Mucosa of rectum (tissue), 2 donors: Measurements from ENCODE around the gene MYO3B.

ENCODE experiments used
- H3K27ac ChIP-seq, 2 donors: one replicate each; pipeline ENCODE4 v1.7.0; 2013; ENCODE audit warnings: inconsistent platforms in 2 of 2, low read depth in 2 of 2, low read length in 2 of 2
- H3K27me3 ChIP-seq, 2 donors: one replicate each; pipeline ENCODE4 v1.7.0; 2013; ENCODE audit warnings: low read length in 2 of 2; ENCODE audit not compliant: control insufficient read depth in 2 of 2, insufficient read depth in 2 of 2
- H3K36me3 ChIP-seq, 2 donors: one replicate each; pipeline ENCODE4 v1.7.0; 2013; ENCODE audit warnings: low read length in 2 of 2; ENCODE audit not compliant: control insufficient read depth in 2 of 2, insufficient read depth in 2 of 2
- H3K4me1 ChIP-seq, 2 donors: one replicate each; pipeline ENCODE4 v1.7.0; 2013; ENCODE audit warnings: low read length in 2 of 2, mild to moderate bottlenecking in 1 of 2; ENCODE audit not compliant: control insufficient read depth in 2 of 2, insufficient read depth in 2 of 2
- H3K4me3 ChIP-seq, 2 donors: one replicate each; pipeline ENCODE4 v1.7.0; 2013; ENCODE audit warnings: low read length in 2 of 2
- H3K9ac ChIP-seq, 2 donors: one replicate each; pipeline ENCODE4 v1.7.0; 2013; ENCODE audit warnings: low read length in 2 of 2, low read depth in 1 of 2, mild to moderate bottlenecking in 1 of 2
- H3K9me3 ChIP-seq, 2 donors: one replicate each; pipeline ENCODE4 v1.7.0; 2013; ENCODE audit warnings: low read length in 2 of 2; ENCODE audit not compliant: control insufficient read depth in 2 of 2
- donor health status: healthy.
- donor health status: Normal muscosa, but diverticular disease.

Gene MYO3B

GRCh38 chr2:170359466-170359865 is 181.5 kb downstream of the MYO3B start:
- H3K27ac ChIP-seq = no peak overlapping the region
- H3K9ac ChIP-seq = no peak overlapping the region
- H3K4me3 ChIP-seq = no peak overlapping the region
- peaks cover 4 to 7% of the 10 kb centered on the region in 2 donors for H3K4me1 ChIP-seq
- peaks cover 0 to under 1% of the 10 kb centered on the region in 2 donors for H3K27me3 ChIP-seq
- H3K9me3 ChIP-seq = no peaks in the 10 kb centered on the region
- H3K36me3 ChIP-seq = no peaks in the 10 kb centered on the region

GRCh38 chr2:170360546-170361089 is 182.7 kb downstream of the MYO3B start:
- Histone ChIP-seq H3K27me3 (peaks cover 4 to 6% of the 10 kb centered on the region in 2 donors), H3K36me3 (no peaks in the 10 kb centered on the region), H3K9ac (no peak overlapping the region), H3K4me3 (no peak overlapping the region), H3K9me3 (no peaks in the 10 kb centered on the region), H3K4me1 (peaks cover 4 to 7% of the 10 kb centered on the region in 2 donors), H3K27ac (no peak overlapping the region)

- Histone ChIP-seq H3K9me3 (no peaks in the 10 kb centered on the region), H3K27me3 (peaks cover 5 to 9% of the 10 kb centered on the region in 2 donors), H3K4me3 (no peak overlapping the region), H3K9ac (no peak overlapping the region), H3K36me3 (no peaks in the 10 kb centered on the region), H3K4me1 (peaks cover 4 to 7% of the 10 kb centered on the region in 2 donors), H3K27ac (no peak overlapping the region)
Observed at GRCh38 chr2:170361090-170361936, 183.4 kb downstream of the MYO3B start.

- Histone ChIP-seq H3K4me1 (peaks cover 4 to 7% of the 10 kb centered on the region in 2 donors), H3K27ac (no peak overlapping the region), H3K36me3 (no peaks in the 10 kb centered on the region), H3K9ac (no peak overlapping the region), H3K27me3 (peaks cover 5 to 14% of the 10 kb centered on the region in 2 donors), H3K9me3 (no peaks in the 10 kb centered on the region), H3K4me3 (no peak overlapping the region)
Observed at GRCh38 chr2:170362313-170362870, 184.4 kb downstream of the MYO3B start.

- Histone ChIP-seq H3K36me3 (no peaks in the 10 kb centered on the region), H3K27ac (no peak overlapping the region), H3K9me3 (no peaks in the 10 kb centered on the region), H3K4me3 (no peak overlapping the region), H3K4me1 (peaks cover 4 to 7% of the 10 kb centered on the region in 2 donors), H3K27me3 (peaks cover 6 to 14% of the 10 kb centered on the region in 2 donors), H3K9ac (no peak overlapping the region)
Observed at GRCh38 chr2:170362871-170363631, 185.1 kb downstream of the MYO3B start.

- H3K27me3 ChIP-seq = peaks cover 15 to 17% of the 10 kb centered on the region in 2 donors
- no peak overlapping the region for H3K27ac ChIP-seq
- H3K4me1 ChIP-seq = peaks cover 4 to 7% of the 10 kb centered on the region in 2 donors
- H3K9ac ChIP-seq = no peak overlapping the region
- H3K9me3 ChIP-seq = no peaks in the 10 kb centered on the region
- H3K4me3 ChIP-seq = no peak overlapping the region
- no peaks in the 10 kb centered on the region for H3K36me3 ChIP-seq
Observed at GRCh38 chr2:170365003-170365402, 187.1 kb downstream of the MYO3B start.

GRCh38 chr2:170365686-170366085 is 187.7 kb downstream of the MYO3B start:
- Histone ChIP-seq H3K4me3 (no peak overlapping the region), H3K9me3 (no peaks in the 10 kb centered on the region), H3K27ac (no peak overlapping the region), H3K27me3 (peaks cover 15 to 17% of the 10 kb centered on the region in 2 donors), H3K4me1 (peaks cover 4 to 7% of the 10 kb centered on the region in 2 donors), H3K9ac (no peak overlapping the region), H3K36me3 (no peaks in the 10 kb centered on the region)

GRCh38 chr2:170368370-170368769 is 190.4 kb downstream of the MYO3B start:
- H3K4me1 ChIP-seq = no peaks in the 10 kb centered on the region
- H3K36me3 ChIP-seq = no peaks in the 10 kb centered on the region
- H3K9me3 ChIP-seq = no peaks in the 10 kb centered on the region
- no peak overlapping the region for H3K9ac ChIP-seq
- no peak overlapping the region for H3K4me3 ChIP-seq
- H3K27ac ChIP-seq = no peak overlapping the region
- H3K27me3 ChIP-seq = peaks cover 17 to 21% of the 10 kb centered on the region in 2 donors

- H3K27ac ChIP-seq = no peak overlapping the region
- H3K9me3 ChIP-seq = no peaks in the 10 kb centered on the region
- H3K9ac ChIP-seq = no peak overlapping the region
- no peak overlapping the region for H3K4me3 ChIP-seq
- no peaks in the 10 kb centered on the region for H3K4me1 ChIP-seq
- no peaks in the 10 kb centered on the region for H3K36me3 ChIP-seq
- peaks cover 17 to 21% of the 10 kb centered on the region in 2 donors for H3K27me3 ChIP-seq
Observed at GRCh38 chr2:170369228-170369627, 191.3 kb downstream of the MYO3B start.
